ENCODE results near the gene KCTD5. TPM values are rescaled to one million over a fixed set of nuclear protein-coding genes. Genes with fewer than 3 reads are reported as not detected.

Gene KCTD5
- total and polyA plus RNA-seq, 9 of the 15 experiments (the other 6 are each of a cell fraction or from before 2014, with no cell fraction given) = 0.73 to 58.3 (median 32.3) TPM

GRCh38 chr16:2663553-2664546, 18.5 kb upstream of the KCTD5 start (continued):
- TF ChIP-seq RNF219 (CRISPR knock-in tag; IDR thresholded peaks at IDR 0.05) (no peak), TARDBP (IDR thresholded peaks at IDR 0.05) (no peak), RBM14 (IDR thresholded peaks at IDR 0.05; ENCODE audit: borderline replicate concordance, insufficient read depth, low read depth, low read length) (no peak), YY1 (IDR thresholded peaks at IDR 0.05; ENCODE audit: borderline replicate concordance in 1 of 3, control insufficient read depth in 1 of 3, extremely low read depth in 1 of 3, insufficient read depth in 3 of 3, insufficient read length in 1 of 3, insufficient replicate concordance in 2 of 3, low read depth in 1 of 3, low read length in 2 of 3) (peak in 1 of 3 experiments; percentile 39), PHF21A (IDR thresholded peaks at IDR 0.05; ENCODE audit: borderline replicate concordance, low read depth) (no peak), NR2C1 (IDR thresholded peaks at IDR 0.05) (no peak), NR2C1 (tag; IDR thresholded peaks at IDR 0.05) (no peak), CBX8 (IDR thresholded peaks at IDR 0.05; ENCODE audit: borderline replicate concordance, extremely low read depth, low read depth, low read length, poor library complexity, severe bottlenecking) (no peak), MYBL2 (IDR thresholded peaks at IDR 0.05; ENCODE audit: low read depth) (no peak), MYBL2 (CRISPR knock-in tag; IDR thresholded peaks at IDR 0.05; ENCODE audit: borderline replicate concordance) (no peak), ARID4B (CRISPR knock-in tag; IDR thresholded peaks at IDR 0.05) (no peak), CBFA2T2 (conservative IDR thresholded peaks at IDR 0.05) (no peak), ZNF384 (IDR thresholded peaks at IDR 0.05; ENCODE audit: low read depth, low read length) (no peak), ZFP30 (CRISPR knock-in tag; IDR thresholded peaks at IDR 0.05; ENCODE audit: borderline replicate concordance) (no peak), UBTF (IDR thresholded peaks at IDR 0.05; ENCODE audit: borderline replicate concordance in 1 of 2, low read depth in 2 of 2, low read length in 2 of 2) (no peak), ZFPM2 (CRISPR knock-in tag; IDR thresholded peaks at IDR 0.05) (no peak)
